PC-3 (cell line): Measurements from ENCODE around the gene CERK.

Experiments
- EZH2 ChIP-seq: fragments of 300-600 bp; sonication (generic); IDR thresholded peaks from one replicate; pipeline ENCODE4 v1.6.1; 2017; ENCODE audit warnings: antibody characterized with exemption, mild to moderate bottlenecking, low read length; ENCODE audit not compliant: unreplicated experiment
- EZH2phosphoT487 ChIP-seq: fragments of 300-600 bp; sonication (generic); IDR thresholded peaks from 2 replicates; pipeline ENCODE4 v1.6.1; 2018; ENCODE audit warnings: mild to moderate bottlenecking, antibody characterized with exemption, low read length, borderline replicate concordance
- TF ChIP-seq, protein P1 (sequence below): fragments of 300-600 bp; sonication (generic); conservative IDR thresholded peaks from 2 replicates; pipeline ENCODE4 v1.5.1; 2017; ENCODE audit warnings: antibody characterized with exemption, low read depth, mild to moderate bottlenecking, low read length

DNA sequence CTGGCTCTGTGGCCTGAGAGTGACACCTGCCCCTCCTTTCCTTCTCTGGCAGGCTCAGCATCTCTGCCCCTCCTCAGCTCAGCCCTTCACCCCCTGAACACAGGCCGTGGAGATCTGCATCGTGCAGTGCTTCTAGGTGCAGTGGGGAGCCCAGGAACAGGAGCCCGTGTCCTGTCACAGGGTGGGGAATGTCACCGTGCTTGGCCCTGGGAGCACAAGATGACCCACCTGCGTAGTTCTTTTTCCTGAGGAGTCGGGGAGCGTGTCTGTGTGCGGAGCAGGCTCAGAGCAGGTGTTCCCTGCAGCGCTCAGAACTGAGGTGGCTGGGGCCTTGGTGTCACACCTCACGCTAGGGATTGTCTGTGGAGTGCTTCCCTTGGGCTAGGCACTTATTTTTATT is 35.0 kb upstream of the CERK start:
- TF ChIP-seq EZH2 (no peak), EZH2phosphoT487 (no peak)
- TF ChIP-seq, protein P1, sequence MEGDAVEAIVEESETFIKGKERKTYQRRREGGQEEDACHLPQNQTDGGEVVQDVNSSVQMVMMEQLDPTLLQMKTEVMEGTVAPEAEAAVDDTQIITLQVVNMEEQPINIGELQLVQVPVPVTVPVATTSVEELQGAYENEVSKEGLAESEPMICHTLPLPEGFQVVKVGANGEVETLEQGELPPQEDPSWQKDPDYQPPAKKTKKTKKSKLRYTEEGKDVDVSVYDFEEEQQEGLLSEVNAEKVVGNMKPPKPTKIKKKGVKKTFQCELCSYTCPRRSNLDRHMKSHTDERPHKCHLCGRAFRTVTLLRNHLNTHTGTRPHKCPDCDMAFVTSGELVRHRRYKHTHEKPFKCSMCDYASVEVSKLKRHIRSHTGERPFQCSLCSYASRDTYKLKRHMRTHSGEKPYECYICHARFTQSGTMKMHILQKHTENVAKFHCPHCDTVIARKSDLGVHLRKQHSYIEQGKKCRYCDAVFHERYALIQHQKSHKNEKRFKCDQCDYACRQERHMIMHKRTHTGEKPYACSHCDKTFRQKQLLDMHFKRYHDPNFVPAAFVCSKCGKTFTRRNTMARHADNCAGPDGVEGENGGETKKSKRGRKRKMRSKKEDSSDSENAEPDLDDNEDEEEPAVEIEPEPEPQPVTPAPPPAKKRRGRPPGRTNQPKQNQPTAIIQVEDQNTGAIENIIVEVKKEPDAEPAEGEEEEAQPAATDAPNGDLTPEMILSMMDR = no peak
